Erythroblast (primary cell): ENCODE measurements around the gene PRRG3.
A peak's percentile ranks its signal among the peaks of the same experiment; 100 is the strongest.

Experiments
- DNase-seq, 2 experiments: peaks; one replicate each; lab custom pipeline; 2025; lab: John Stamatoyannopoulos, UW
- GATA1 ChIP-seq: IDR thresholded peaks from 2 replicates; pipeline ENCODE4 v1.6.1; 2011; ENCODE audit warnings: low read depth, mild to moderate bottlenecking, control low read depth, low read length, moderate library complexity
- POLR2A ChIP-seq: IDR thresholded peaks from 2 replicates; pipeline ENCODE4 v1.6.1; 2011; ENCODE audit warnings: mild to moderate bottlenecking, low read length

PRRG3 gene

GRCh38 chrX:151699746-151700145 lies 4.5 kb downstream of the PRRG3 start:
- TF ChIP-seq POLR2A (no peak), GATA1 (no peak)
- DNase-seq = no peak

- no peak for DNase-seq
- TF ChIP-seq GATA1 = no peak
- no peak for TF ChIP-seq POLR2A
These were observed 5.3 kb downstream of the PRRG3 start for GRCh38 chrX:151700581-151700980.

GRCh38 chrX:151701071-151701470 lies 5.8 kb downstream of the PRRG3 start:
- DNase-seq = no peak
- no peak for TF ChIP-seq GATA1

- DNase-seq = no peak
- TF ChIP-seq POLR2A (no peak), GATA1 (no peak)
These were observed 6.3 kb downstream of the PRRG3 start for GRCh38 chrX:151701531-151701930.

- DNase-seq = no peak
These were observed 6.9 kb downstream of the PRRG3 start for GRCh38 chrX:151702026-151702714.

GRCh38 chrX:151702741-151703340 lies 7.6 kb downstream of the PRRG3 start:
- no peak for DNase-seq
- TF ChIP-seq POLR2A (no peak), GATA1 (no peak)

More at GRCh38 chrX:151702026-151702714, 6.9 kb downstream of the PRRG3 start:
- no peak for TF ChIP-seq POLR2A
- no peak for TF ChIP-seq GATA1

- no peak for DNase-seq
- TF ChIP-seq POLR2A (no peak), GATA1 (no peak)
These were observed 8.2 kb downstream of the PRRG3 start for GRCh38 chrX:151703487-151703886.

GRCh38 chrX:151704041-151704663 lies 8.9 kb downstream of the PRRG3 start:
- no peak for DNase-seq
- no peak for TF ChIP-seq GATA1
- TF ChIP-seq POLR2A = no peak

- TF ChIP-seq GATA1 = no peak
- no peak for TF ChIP-seq POLR2A
- no peak for DNase-seq
These were observed 13.6 kb downstream of the PRRG3 start for GRCh38 chrX:151708821-151709220.

- TF ChIP-seq GATA1 (no peak), POLR2A (no peak)
- no peak for DNase-seq
These were observed 15.2 kb downstream of the PRRG3 start for GRCh38 chrX:151710457-151710856.

- no peak for DNase-seq
These were observed 15.9 kb downstream of the PRRG3 start for GRCh38 chrX:151711154-151711553.

GRCh38 chrX:151711787-151712186 lies 16.5 kb downstream of the PRRG3 start:
- DNase-seq = no peak
- no peak for TF ChIP-seq POLR2A
- TF ChIP-seq GATA1 = no peak

More at GRCh38 chrX:151711154-151711553, 15.9 kb downstream of the PRRG3 start:
- TF ChIP-seq GATA1 (no peak), POLR2A (no peak)

- no peak for DNase-seq
- TF ChIP-seq POLR2A (no peak), GATA1 (no peak)
These were observed 17.0 kb downstream of the PRRG3 start for GRCh38 chrX:151712253-151712652.

- TF ChIP-seq GATA1 (no peak), POLR2A (no peak)
- DNase-seq = peak; percentile 5 to 41
These were observed 18.6 kb downstream of the PRRG3 start for GRCh38 chrX:151713849-151714248.
